K562 (cell line): Measurements from ENCODE around the gene CDH1.
A peak's percentile ranks its signal among the peaks of the same experiment; 100 is the strongest.

Experiments
- KDM1A ChIP-seq, 2 experiments: fragments of 450-650 bp; IDR thresholded peaks; 2 replicates each; pipeline ENCODE4 v1.6.1; 2016; ENCODE audit warnings: mild to moderate bottlenecking in 2 of 2
- MAFK ChIP-seq: IDR thresholded peaks from 2 replicates; pipeline ENCODE4 v1.6.1; 2011; ENCODE audit warnings: low read length, improper control_type of control experiment
- NR2C2 ChIP-seq, 2 experiments: fragments of 200-800 bp in 1 of 2; sonication (Bioruptor generic) in 1 of 2; sonication (generic) in 1 of 2; formaldehyde crosslinking in 1 of 2; IDR thresholded peaks; 2 replicates each; pipeline versions ENCODE4 v1.6.1 to v1.8.0; 2016 to 2022; ENCODE audit warnings: mild to moderate bottlenecking in 1 of 2, missing compliant biosample characterization in 1 of 2, missing genetic modification characterization in 1 of 2, missing genetic modification reagents in 1 of 2
- PHF20 ChIP-seq: fragments of 450-650 bp; IDR thresholded peaks from 2 replicates; pipeline ENCODE4 v1.6.1; 2018; ENCODE audit not compliant: partially characterized antibody
- POLR2A ChIP-seq: fragments of 450-650 bp; conservative IDR thresholded peaks from 2 replicates; pipeline ENCODE4 v1.6.1; 2016
- SMARCA4 ChIP-seq: fragments of 450-650 bp; IDR thresholded peaks from 2 replicates; pipeline ENCODE4 v1.6.1; 2016
- ZNF766 ChIP-seq: fragments of 200-800 bp; sonication (Bioruptor generic); conservative IDR thresholded peaks from 2 replicates; pipeline ENCODE4 v1.6.1; 2016; ENCODE audit warnings: missing genetic modification characterization, missing compliant biosample characterization

DNA sequence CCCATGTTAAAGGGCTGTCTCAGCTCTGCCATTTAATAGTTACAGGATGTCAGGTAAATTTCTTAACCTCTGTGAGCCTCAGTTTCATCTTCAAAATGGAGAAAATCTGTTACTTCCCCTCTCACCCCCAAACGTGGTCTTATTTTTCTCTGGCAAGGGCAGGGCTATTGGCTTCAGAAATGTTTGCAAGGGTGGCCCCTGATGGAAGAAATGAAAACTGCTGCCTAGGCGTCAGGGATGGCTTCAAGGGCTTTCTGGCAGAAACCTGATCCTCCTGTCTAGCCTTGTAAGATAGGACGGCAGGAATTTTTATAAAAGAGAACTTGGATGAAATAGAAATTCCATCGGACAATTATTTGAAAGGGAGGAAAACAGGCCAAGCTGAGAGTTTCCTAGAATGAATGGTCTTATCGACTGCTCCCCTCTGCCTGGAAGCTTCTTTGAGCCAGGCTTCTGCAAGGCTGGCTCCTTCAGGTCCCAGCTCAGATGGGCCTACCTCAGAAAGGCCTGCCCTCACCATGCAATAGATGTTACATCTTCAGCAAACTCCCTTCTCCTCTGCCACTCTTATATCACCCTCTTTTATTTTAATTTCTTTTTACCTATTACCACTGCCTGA is 63.3 kb downstream of the CDH1 start:
- TF ChIP-seq ZNF766 (CRISPR knock-in tag) (no peak), SMARCA4 (no peak), PHF20 (no peak), NR2C2 (CRISPR knock-in tag; IDR thresholded peaks at IDR 0.05) (no peak), NR2C2 (tag; IDR thresholded peaks at IDR 0.05) (no peak), KDM1A (IDR thresholded peaks at IDR 0.05) (no peak), POLR2A (no peak), MAFK (peak; percentile 36; the same call in 1 of the 2 replicates)
